ENCODE measurements around the gene RNMT. TPM values are rescaled to one million over a fixed set of nuclear protein-coding genes. Genes with fewer than 3 reads are reported as not detected.
"Not testable (repeated sequence)": the region's sequence is repeated elsewhere in the genome, so short reads cannot be mapped to it uniquely, and the experiment has no call there.

Gene RNMT
- 24.5 TPM for total RNA-seq

- DNase-seq (ENCODE audit: low spot score): peak; percentile 97
Measured at GRCh38 chr18:13726232-13726971, at the start of gene RNMT, which contains the start of gene FAM210A. TSS of gene RNMT (plus strand) at chr18:13726673. CDS start at chr18:13731518, 4,845 bp downstream. TSS of gene FAM210A (minus strand) at chr18:13726558. CDS start at chr18:13682077, 44,481 bp downstream.

- DNase-seq (ENCODE audit: low spot score): not testable (repeated sequence)
Measured at GRCh38 chr18:13677350-13677749, 49.1 kb upstream of the RNMT start.

GRCh38 chr18:13680612-13681011, 45.9 kb upstream of the RNMT start:
- no peak for DNase-seq (ENCODE audit: low spot score)

- DNase-seq (ENCODE audit: low spot score): no peak
Measured at GRCh38 chr18:13681701-13682100, 44.8 kb upstream of the RNMT start.

GRCh38 chr18:13684546-13684945, 41.9 kb upstream of the RNMT start:
- no peak for DNase-seq (ENCODE audit: low spot score)

- no peak for DNase-seq (ENCODE audit: low spot score)
Measured at GRCh38 chr18:13688191-13689136, 38.0 kb upstream of the RNMT start.

GRCh38 chr18:13690060-13690459, 36.4 kb upstream of the RNMT start:
- not testable (repeated sequence) for DNase-seq (ENCODE audit: low spot score)

- not testable (repeated sequence) for DNase-seq (ENCODE audit: low spot score)
Measured at GRCh38 chr18:13695337-13695736, 31.1 kb upstream of the RNMT start.

- DNase-seq (ENCODE audit: low spot score): no peak
Measured at GRCh38 chr18:13696961-13697360, 29.5 kb upstream of the RNMT start.

- DNase-seq (ENCODE audit: low spot score): no peak
Measured at GRCh38 chr18:13700153-13700552, 26.3 kb upstream of the RNMT start.

- DNase-seq (ENCODE audit: low spot score): no peak
Measured at GRCh38 chr18:13703899-13704298, 22.6 kb upstream of the RNMT start.

GRCh38 chr18:13710414-13710831, 16.1 kb upstream of the RNMT start:
- no peak for DNase-seq (ENCODE audit: low spot score)

GRCh38 chr18:13712400-13713131, 13.9 kb upstream of the RNMT start:
- no peak for DNase-seq (ENCODE audit: low spot score)

GRCh38 chr18:13713455-13714055, 12.9 kb upstream of the RNMT start:
- DNase-seq (ENCODE audit: low spot score): no peak

GRCh38 chr18:13715330-13715729, 11.1 kb upstream of the RNMT start:
- DNase-seq (ENCODE audit: low spot score): no peak

- DNase-seq (ENCODE audit: low spot score): no peak
Measured at GRCh38 chr18:13716916-13717315, 9.6 kb upstream of the RNMT start.

- no peak for DNase-seq (ENCODE audit: low spot score)
Measured at GRCh38 chr18:13720123-13720522, 6.3 kb upstream of the RNMT start.

GRCh38 chr18:13720847-13721246, 5.6 kb upstream of the RNMT start:
- DNase-seq (ENCODE audit: low spot score): no peak

GRCh38 chr18:13725566-13726231, 774 bp upstream of the RNMT start:
- no peak for DNase-seq (ENCODE audit: low spot score)

GRCh38 chr18:13726972-13727331, 479 bp downstream of the RNMT start:
- no peak for DNase-seq (ENCODE audit: low spot score)

- DNase-seq (ENCODE audit: low spot score): no peak
Measured at GRCh38 chr18:13730481-13730880, 4.0 kb downstream of the RNMT start.

All from mucosa of gallbladder (tissue), 1 donor.